HG03108 (cell line): ENCODE data around the gene STK32A.
"Not testable (repeated sequence)": the region's sequence is repeated elsewhere in the genome, so short reads cannot be mapped to it uniquely, and the experiment has no call there.

ENCODE experiments used
- ATAC-seq: cut with Tn5 transposase; IDR thresholded peaks from one replicate; pipeline ENCODE4 v1.9.1; 2021; ENCODE audit warnings: moderate library complexity; ENCODE audit not compliant: unreplicated experiment

The STK32A gene

DNA sequence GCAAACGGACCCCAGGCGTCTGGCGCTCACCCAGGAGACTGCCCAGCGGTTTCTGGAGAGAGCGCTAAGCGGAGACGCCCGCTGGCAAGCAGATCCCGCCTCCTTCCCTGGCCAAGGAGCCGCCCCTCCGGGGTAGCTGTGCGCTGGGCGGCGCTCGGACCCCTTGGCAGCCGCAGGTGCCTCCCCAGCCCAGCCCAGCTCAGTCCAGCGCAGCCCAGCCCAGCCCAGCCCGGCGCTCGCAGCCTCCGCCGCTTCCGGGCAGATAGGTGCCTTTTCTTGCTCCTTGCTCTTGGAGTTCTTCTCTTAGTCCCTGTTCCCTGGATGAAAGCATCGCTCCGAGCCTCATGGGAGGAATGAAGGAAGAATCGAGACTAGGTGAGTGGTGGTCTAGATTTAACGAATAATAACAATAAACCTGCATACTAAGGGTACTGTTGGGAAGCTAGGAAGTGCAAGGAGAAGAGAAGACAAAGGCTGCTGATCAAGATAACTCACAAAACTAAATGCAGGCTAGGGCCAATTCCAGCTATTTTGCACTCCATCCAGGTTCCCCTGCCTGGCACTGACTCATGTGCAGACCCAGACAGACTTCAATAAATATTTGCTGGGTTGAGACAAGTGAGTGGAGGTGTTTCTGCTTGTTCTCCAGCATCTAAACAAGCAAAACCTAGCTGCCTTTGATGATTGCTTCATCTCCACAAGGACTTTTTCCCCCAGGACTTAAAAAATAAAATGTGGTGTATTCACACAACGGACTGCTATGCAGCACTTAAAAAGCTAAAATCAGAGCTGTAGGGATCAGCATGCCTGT lies at the start of gene STK32A:
STK32A (plus strand) TSS at position 202 of the 811 bp plus-strand sequence. CDS start 4,609 bp downstream, outside the sequence.
- no peak for ATAC-seq

GRCh38 chr5:147187099-147187540 lies 47.7 kb upstream of the STK32A start:
- ATAC-seq, result no peak

DNA sequence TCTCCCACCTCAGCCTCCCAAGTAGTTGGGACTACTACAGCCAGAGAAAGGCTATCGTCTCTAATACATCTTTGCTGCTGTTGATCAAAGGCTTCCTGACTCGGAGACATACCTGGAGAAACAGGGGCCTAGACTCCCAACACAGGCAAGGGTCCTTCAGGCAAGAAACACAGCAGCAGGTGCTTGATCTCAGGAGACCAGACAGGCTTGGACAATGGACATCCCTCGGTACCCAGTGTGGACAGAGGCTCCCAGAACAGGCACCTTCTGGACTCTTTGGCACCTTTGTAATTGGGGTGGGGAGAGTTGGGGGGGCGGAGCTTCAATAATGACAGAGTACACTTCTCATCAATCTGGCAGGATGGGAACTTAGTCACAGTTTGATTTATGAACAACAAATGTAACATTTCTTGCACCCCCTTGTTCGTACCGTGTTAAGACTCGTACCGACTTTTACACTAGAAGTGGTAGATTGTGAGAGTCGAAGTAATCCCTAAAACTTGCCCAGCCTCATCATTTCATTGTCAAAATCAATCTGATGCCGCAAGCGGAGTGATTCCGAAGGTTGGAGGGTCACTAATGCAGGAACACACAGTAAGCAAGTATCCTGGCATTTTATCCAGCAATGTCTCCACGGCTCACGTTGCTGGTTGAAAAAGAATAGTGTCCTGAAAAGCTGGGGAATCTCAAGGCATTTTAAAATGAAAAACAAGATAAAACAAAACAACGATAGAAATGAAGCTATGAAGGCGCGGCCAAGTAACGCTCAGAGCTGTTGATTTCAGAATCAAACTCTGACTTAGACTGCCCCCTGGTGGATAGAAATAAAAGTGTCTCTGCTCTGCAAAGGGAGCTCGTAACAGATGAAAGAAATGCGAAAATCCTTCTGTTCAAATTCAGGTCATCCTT lies 46.4 kb upstream of the STK32A start:
- no peak for ATAC-seq

GRCh38 chr5:147189109-147189424 lies 45.8 kb upstream of the STK32A start:
- ATAC-seq, result no peak

GRCh38 chr5:147190331-147190730 lies 44.5 kb upstream of the STK32A start:
- ATAC-seq, result no peak

- ATAC-seq, result no peak
Observed at GRCh38 chr5:147193123-147193522, 41.7 kb upstream of the STK32A start.

DNA sequence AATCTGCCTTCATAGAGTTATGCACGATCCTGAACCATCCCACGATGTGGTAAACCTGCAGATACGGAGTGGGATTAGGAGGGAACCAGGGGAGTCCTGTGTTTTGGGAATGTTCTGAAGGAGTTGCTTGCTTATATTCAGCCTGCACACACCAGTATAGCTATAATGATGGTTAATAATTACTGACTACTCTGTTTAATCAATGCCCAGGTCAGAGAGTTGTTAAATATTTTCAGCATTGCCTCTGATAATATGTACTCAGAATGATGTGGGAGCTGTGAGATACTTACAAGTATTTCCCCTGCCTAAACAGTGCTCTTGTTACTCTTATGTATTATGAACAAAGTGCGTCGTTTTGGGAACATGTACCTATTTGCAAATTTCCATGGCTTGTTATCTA lies 34.8 kb upstream of the STK32A start:
- no peak for ATAC-seq

DNA sequence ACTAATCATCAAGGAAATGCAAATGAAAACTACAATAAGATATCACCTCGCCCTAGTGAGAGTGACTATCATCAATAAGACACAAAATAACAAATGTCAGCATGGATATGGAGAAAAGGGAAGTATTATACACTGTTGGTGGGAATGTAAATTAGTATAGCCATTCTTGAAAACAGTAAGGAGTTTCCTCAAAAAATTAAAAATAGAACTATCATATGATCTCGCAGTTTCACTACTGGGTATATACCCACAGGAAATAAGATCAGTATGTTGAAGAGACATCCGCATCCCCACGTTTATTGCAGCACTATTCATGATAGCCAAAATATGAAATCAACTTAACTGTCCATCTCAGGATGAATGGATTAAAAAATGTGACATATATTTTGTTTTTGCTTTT lies 31.6 kb upstream of the STK32A start:
- ATAC-seq, result no peak

DNA sequence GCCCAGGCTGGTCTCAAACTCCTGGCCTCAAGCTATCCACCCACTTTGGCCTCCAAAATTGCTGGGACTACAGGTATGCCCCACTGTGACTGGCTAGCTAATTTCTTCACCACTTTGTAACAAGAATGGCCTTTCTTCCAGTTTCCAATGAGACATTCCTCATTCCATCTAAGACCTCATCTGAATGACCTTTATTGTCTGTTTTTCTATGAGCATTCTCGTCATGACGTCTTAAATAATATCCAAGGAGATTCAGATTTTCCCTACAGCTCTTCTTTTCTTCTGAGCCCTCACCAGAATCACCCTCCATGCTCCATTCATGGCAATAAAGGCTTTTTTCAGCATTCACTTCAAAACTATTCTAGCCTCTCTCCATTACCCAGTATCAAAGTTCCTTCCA lies 30.2 kb upstream of the STK32A start:
- ATAC-seq, result no peak

- no peak for ATAC-seq
Observed at GRCh38 chr5:147208134-147208533, 26.7 kb upstream of the STK32A start.

DNA sequence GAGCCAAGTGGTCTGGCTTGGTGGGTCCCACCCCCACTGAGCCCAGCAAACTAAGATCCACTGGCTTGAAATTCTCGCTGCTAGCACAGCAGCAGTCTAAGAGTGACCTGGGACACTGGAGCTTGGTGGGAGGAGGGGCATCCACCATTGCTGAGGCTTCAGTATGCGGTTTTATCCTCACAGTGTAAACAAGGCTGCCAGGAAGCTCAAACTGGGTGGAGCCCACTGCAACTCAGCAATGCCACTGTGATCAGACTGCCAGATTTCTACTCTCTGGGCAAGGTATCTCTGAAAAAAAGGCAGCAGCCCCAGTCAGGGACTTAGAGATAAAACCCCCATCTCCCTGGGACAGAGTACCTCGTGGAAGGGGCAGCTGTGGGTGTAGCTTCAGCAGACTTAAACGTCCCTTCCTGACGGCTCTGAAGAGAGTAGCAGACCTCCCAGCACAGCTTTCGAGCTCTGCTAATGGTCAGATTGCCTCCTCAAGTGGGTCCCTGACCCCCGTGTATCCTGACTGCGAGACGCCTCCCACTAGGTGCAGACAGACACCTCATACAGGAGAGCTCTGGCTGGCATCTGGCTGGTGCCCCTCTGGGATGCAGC lies 18.2 kb upstream of the STK32A start:
- no peak for ATAC-seq

DNA sequence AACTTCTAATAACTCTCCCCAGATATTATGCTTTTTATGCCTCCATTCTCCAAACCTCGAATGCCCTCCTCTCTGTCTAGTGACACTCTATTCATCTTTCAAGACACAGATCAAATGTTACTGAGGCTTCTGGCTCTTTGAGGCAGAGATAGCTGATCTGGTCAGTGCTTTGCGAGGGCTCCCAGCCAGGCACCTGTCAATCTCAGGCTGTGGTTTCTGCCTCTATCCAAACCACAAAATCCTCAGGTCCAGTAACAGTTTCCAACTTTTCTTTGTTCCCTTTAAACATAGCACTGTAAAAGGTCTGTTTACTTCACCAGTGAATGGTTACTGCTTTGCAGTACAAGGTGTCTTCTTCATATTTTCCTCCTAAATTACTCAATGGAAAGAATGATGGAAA lies 11.5 kb upstream of the STK32A start:
- ATAC-seq, result no peak

DNA sequence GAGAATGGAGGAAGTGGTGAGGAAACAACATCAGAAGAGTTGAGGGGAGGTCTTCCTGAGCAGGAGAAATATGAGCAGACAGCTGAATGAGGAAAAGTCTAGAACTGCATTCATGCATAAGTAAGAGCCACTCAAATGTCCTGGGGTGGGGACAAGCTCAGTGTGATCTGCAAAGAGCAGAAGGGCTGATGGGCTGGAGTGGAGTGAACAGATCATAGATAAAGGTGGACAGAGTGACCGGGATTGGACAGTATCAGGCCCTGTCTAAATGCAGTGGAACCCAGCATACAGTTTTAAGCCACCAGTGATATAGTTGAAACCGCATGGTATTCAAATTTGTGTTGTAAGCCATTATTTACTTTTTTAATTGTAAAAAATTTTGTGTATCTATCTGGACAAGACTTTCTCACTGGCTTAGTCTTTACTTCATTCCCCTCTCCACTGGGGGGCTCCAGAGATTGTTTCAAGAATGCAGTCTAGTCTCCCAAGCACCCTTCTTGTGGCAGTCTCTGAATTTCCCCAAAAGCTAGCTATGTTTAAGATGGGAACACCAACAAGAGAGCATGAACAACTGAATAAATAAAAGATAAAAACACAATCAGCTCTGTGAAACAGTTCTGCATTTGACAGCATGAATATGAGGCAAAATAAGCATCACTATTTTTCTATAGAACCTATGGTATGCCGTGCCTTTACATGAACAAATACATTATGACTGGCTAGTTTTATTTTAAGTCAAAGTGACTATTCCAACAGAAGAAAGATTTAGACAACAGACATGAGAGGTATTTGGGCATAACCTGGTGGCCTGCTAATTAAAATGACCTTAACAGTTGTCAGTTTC lies 10.7 kb upstream of the STK32A start:
- ATAC-seq, result no peak

DNA sequence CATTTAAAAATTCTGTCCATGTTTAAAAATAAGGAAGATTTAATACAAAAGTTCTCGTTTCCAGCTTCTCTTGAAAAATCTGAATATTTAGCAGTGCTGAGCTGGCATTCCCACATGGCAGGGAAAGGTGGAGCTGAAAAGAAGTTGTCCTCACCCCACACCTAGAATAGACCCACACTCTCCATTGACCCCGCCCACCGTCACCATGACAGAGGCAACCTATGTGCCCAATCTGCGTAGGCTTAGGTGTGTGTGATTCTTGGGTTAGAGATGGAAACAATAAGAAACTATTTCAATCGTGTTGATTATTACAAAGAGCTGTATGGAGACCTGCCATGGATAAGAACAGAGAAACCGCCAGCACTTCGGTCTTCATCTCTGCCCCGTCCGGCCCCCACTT lies 8.9 kb upstream of the STK32A start:
- no peak for ATAC-seq

GRCh38 chr5:147226512-147226911 lies 8.3 kb upstream of the STK32A start:
- ATAC-seq, result no peak

DNA sequence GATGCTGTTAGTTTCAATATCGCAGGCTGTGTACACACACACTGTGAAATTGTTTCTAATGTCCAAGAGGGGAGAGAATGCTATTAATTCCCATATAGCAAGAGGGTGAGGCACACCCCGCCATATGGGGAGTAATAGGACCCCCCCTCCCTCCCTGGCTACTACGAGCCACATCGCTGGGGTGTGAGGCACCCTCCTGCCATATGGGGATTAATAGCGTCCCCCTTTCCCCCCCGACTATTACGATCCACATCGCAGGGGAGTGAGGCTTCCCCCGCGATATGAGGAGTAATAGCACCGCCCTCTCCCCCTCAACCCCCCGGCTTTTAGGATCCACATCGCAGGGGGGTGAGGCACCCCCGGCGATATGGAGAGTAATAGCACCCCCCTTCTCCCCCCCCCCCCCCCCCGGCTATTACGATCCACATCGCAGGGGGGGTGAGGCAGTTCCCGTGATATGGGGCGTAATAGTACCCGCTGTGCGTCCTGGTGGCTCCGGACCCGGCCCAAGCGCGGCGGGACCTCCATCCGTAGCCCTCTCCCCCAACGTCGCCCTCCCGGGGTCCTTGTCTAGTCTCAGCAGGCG lies 494 bp upstream of the STK32A start:
- no peak for ATAC-seq

DNA sequence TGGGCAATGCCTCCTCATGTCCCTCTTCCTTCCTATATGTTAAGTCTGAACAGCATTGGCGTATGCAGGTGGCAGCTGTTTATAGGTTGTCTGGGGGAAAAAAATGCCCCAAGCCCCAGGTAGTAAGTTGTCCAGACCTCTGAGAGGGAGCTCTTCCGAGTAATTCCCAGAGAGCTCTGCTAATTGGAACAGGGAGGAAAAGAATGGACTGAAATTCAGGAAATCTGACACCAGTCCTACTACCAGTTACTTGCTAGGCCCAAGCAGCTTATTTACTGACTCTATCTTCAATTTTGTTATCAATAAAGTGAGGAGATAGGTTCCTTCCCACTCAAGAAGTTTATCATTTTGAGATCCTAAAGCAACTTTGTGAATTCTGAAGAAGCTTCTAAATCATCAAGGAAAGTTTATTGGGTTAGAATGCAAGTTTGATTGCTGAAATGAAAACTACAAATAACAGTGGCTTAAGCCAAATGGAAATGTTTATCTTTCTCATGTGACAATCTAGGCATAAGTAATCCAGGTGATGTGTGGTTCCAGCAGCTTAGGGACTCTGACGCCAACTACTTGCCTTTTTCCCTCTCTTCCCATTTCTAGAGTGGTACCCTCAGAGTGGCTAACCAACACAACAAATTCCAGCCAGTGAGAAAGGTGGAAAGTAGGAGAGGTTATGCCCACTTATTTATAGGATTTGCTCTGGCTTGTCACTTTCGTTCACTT lies 5.6 kb downstream of the STK32A start:
- no peak for ATAC-seq

DNA sequence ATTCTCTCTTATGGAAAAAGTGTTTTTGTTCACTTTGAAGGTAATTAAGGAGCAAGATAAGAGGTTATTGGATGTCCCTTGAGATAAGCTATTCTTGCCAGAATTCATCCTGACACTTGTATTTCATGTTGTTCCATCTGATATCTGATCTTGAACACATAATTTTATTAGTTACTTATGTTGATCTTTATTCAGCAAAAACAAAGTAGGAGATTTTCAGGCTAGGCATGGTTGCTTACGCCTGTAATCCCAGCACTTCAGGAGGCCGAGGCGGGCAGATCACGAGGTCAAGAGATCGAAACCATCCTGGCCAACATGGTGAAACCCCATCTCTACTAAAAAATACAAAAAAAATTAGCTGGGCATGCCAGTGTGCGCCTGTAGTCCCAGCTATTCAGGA lies 8.4 kb downstream of the STK32A start:
- not testable (repeated sequence) for ATAC-seq

DNA sequence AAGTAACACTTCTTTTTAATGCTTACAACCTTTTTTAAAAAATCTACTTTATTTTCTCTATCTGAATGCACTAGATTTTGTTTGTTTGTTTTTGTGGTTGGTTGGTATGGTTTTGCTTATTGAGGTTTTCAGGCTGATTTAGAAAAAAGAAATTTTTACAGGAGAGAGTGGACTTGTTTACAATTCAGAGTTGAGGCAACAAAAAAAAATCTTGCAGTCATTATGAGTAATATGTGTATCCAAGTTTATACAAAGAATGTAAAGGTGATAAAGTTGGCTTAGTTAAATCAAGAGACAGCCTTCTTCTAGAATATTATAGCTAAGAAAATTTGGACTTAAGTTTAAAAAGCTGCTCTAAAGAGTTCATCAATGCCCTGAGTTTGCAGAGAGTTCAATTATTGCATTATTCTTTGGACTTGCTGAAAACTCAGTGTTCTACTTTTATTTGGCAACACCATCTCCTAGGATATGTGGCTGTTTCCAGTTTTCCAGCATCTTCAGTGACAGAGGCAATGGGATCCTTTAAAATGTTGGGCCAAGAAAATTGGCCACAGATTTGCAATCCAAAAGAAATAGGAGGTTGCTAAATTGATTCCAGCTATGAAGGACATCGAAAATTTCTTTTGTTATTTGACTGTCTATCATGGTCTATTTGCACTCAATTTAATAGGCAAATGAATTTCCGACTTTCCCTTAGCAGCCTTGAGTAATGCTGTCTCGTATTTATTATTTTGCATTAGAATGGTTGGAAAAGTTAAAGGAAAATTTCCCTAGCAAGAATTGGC lies 10.7 kb downstream of the STK32A start:
- no peak for ATAC-seq
